Esophagus muscularis mucosa (tissue), 4 donors: ENCODE measurements around the gene PREX1. TPM values are rescaled to one million over a fixed set of nuclear protein-coding genes. Genes with fewer than 3 reads are reported as not detected.

ENCODE experiments used
- DNase-seq: peaks from one replicate; pipeline ENCODE4 v3.0.0-alpha.2; 2017; ENCODE audit errors: extremely low spot score
- H3K27ac ChIP-seq, 4 donors: fragments of 200-600 bp; sonication (generic); replicated peaks in 1 of 4; 1 replicate in 3 of 4; 2 replicates in 1 of 4; pipeline ENCODE4 v1.5.1; 2016 to 2019; ENCODE audit warnings: mild to moderate bottlenecking in 1 of 4
- H3K27me3 ChIP-seq, 4 donors: fragments of 200-600 bp; sonication (generic); one replicate each; pipeline versions ENCODE4 v1.5.1 to v1.6.0; 2016 to 2019
- H3K36me3 ChIP-seq, 4 donors: fragments of 200-600 bp; sonication (generic); one replicate each; pipeline ENCODE4 v1.5.1; 2016 to 2019
- H3K4me1 ChIP-seq, 4 donors: fragments of 200-600 bp; sonication (generic); one replicate each; pipeline ENCODE4 v1.5.1; 2016 to 2019
- H3K4me3 ChIP-seq, 4 donors: fragments of 200-600 bp; sonication (generic); 1 replicate in 2 of 4; 2 replicates in 2 of 4; pipeline ENCODE4 v1.5.1; 2016 to 2019; ENCODE audit warnings: mild to moderate bottlenecking in 4 of 4, moderate library complexity in 1 of 4
- H3K9me3 ChIP-seq, 4 donors: fragments of 200-600 bp; sonication (generic); 1 replicate in 3 of 4; 2 replicates in 1 of 4; pipeline ENCODE4 v1.5.1; 2016 to 2019
- EP300 ChIP-seq: sonication (generic); formaldehyde crosslinking; IDR thresholded peaks from one replicate; pipeline ENCODE4 v1.6.1; 2017; ENCODE audit warnings: antibody characterized with exemption
- POLR2A ChIP-seq: fragments of 450-650 bp; IDR thresholded peaks from one replicate; pipeline ENCODE4 v1.6.1; 2017; ENCODE audit warnings: antibody characterized with exemption, moderate library complexity, mild to moderate bottlenecking, low read depth
- POLR2AphosphoS5 ChIP-seq, 2 donors: sonication (generic); formaldehyde crosslinking; IDR thresholded peaks; one replicate each; pipeline ENCODE4 v1.6.1; 2017; ENCODE audit warnings: antibody characterized with exemption in 2 of 2
- WGBS: methylation state at CpG from one replicate; pipeline ENCODE4 v1.1.5; 2018; 5-methylcytosine and 5-hydroxymethylcytosine counted together
- intact Hi-C: fragments of 100-400 bp; cut with DNase I; formaldehyde crosslinking; loops from one replicate; pipeline ENCODE4 v1.15.1; 2023
- total RNA-seq, 4 donors: library from RNA; depleted of rRNA; stranded (reverse); fragments of >200 nt; gene quantifications; one replicate each; pipeline versions ENCODE4 v1.1.0 to v1.2.1, GENCODE V29; 2016
- TF ChIP-seq, protein P1 (sequence below), 3 experiments: fragments of 200-600 bp in 2 of 3; fragments of 450-650 bp in 1 of 3; sonication (generic) in 2 of 3; IDR thresholded peaks; one replicate each; pipeline ENCODE4 v1.5.1; 2017 to 2019; ENCODE audit warnings: antibody characterized with exemption in 3 of 3, mild to moderate bottlenecking in 2 of 3, moderate library complexity in 1 of 3

Gene PREX1
- total RNA-seq, 4 donors from 2014 or later = 20.8 to 37.1 (median 24.3) TPM

DNA sequence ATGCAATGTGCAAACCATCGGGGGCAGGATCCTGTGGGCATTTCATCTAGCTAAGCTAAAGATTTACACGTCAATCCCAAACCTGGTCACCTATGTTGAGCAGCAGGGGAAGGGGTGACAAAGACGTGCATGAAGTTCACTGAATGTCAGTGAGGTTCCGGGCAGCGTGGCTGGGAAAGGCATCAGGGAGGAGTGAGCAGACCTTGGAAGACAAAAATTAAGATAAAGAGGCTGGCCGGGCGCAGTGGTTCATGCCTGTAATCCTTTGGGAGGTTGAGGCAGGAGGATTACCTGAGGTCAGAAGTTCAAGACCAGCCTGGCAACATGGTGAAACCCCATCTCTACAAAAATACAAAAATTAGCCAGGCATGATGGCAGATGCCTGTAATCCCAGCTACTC, 126.1 kb downstream of the PREX1 start:
- Histone ChIP-seq H3K4me3 (no peak overlapping the region), H3K9me3 (no peaks in the 10 kb centered on the region), H3K27ac (no peak overlapping the region), H3K4me1 (peaks cover 21 to 44% (median 38%) of the 10 kb centered on the region in 4 donors), H3K27me3 (no peaks in the 10 kb centered on the region), H3K36me3 (peaks cover 0 to 34% (median 4%) of the 10 kb centered on the region in 4 donors)
- 92% methylated on average over 7 of the region's 7 CpGs for whole genome bisulfite sequencing
- TF ChIP-seq POLR2A (no peak), EP300 (no peak), POLR2AphosphoS5 (IDR thresholded peaks at IDR 0.05) (no peak)
- TF ChIP-seq, protein P1, sequence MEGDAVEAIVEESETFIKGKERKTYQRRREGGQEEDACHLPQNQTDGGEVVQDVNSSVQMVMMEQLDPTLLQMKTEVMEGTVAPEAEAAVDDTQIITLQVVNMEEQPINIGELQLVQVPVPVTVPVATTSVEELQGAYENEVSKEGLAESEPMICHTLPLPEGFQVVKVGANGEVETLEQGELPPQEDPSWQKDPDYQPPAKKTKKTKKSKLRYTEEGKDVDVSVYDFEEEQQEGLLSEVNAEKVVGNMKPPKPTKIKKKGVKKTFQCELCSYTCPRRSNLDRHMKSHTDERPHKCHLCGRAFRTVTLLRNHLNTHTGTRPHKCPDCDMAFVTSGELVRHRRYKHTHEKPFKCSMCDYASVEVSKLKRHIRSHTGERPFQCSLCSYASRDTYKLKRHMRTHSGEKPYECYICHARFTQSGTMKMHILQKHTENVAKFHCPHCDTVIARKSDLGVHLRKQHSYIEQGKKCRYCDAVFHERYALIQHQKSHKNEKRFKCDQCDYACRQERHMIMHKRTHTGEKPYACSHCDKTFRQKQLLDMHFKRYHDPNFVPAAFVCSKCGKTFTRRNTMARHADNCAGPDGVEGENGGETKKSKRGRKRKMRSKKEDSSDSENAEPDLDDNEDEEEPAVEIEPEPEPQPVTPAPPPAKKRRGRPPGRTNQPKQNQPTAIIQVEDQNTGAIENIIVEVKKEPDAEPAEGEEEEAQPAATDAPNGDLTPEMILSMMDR (IDR thresholded peaks at IDR 0.05) = no peak
- no peak for DNase-seq
- intact Hi-C loops = no loop called here

GRCh38 chr20:48698507-48699267, 129.1 kb downstream of the PREX1 start:
- WGBS = 90% methylated on average over 12 of the region's 13 CpGs
- Histone ChIP-seq H3K27me3 (no peaks in the 10 kb centered on the region), H3K4me3 (no peak overlapping the region), H3K27ac (peak overlapping the region in 2 of 4 donors; percentile 29 to 58), H3K9me3 (no peaks in the 10 kb centered on the region), H3K4me1 (peaks cover 20 to 24% (median 23%) of the 10 kb centered on the region in 4 donors), H3K36me3 (peaks cover 0 to 32% (median 3%) of the 10 kb centered on the region in 4 donors)
- TF ChIP-seq, protein P1 (IDR thresholded peaks at IDR 0.05) = no peak
- TF ChIP-seq EP300 (no peak), POLR2A (no peak), POLR2AphosphoS5 (IDR thresholded peaks at IDR 0.05) (no peak)
- DNase-seq = no peak
- intact Hi-C loops = no loop called here

- peak; percentile 21 to 30 for TF ChIP-seq POLR2AphosphoS5 (IDR thresholded peaks at IDR 0.05)
- TF ChIP-seq POLR2A = no peak
- TF ChIP-seq, protein P1 (IDR thresholded peaks at IDR 0.05) = no peak
- TF ChIP-seq EP300 = no peak
- 55% methylated on average over 8 of the region's 8 CpGs for WGBS
- Histone ChIP-seq H3K4me3 (no peak overlapping the region), H3K4me1 (peaks cover 13 to 18% (median 16%) of the 10 kb centered on the region in 4 donors), H3K9me3 (no peaks in the 10 kb centered on the region), H3K27me3 (no peaks in the 10 kb centered on the region), H3K27ac (peak overlapping the region in 2 of 4 donors; percentile 29 to 58), H3K36me3 (peaks cover 0 to 32% (median 3%) of the 10 kb centered on the region in 4 donors)
- intact Hi-C loops = no loop called here
- DNase-seq = no peak
Observed at GRCh38 chr20:48697845-48698491, 129.8 kb downstream of the PREX1 start.

DNA sequence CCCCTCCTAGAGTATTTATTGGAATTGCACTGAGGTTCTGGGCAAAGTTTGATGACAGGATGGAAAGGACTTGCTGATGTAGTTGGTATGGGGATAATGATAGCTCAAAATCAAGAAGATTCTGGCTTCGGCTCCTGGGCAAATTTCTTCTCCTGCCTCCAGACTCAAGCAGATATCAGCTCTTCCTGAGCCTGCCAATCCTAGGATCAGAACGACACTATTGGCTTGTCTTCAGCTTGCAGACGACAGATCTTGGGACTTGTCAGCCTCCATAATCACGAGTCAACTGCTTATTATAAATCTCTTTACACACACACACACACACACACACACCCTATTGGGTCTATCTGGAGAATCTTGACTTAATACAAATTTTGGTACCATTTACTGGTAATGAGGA, 131.1 kb downstream of the PREX1 start:
- H3K4me1 ChIP-seq = peaks cover 12 to 20% (median 18%) of the 10 kb centered on the region in 4 donors
- no peaks in the 10 kb centered on the region for H3K27me3 ChIP-seq
- no peak overlapping the region for H3K27ac ChIP-seq
- no peak for TF ChIP-seq EP300
- TF ChIP-seq, protein P1 (IDR thresholded peaks at IDR 0.05) = no peak
- TF ChIP-seq POLR2A = no peak
- TF ChIP-seq POLR2AphosphoS5 (IDR thresholded peaks at IDR 0.05) = no peak
- DNase-seq = no peak
- H3K4me3 ChIP-seq = no peak overlapping the region
- peaks cover 0 to 30% (median 8%) of the 10 kb centered on the region in 4 donors for H3K36me3 ChIP-seq
- 93% methylated on average over 4 of the region's 4 CpGs for WGBS
- no peaks in the 10 kb centered on the region for H3K9me3 ChIP-seq
- intact Hi-C loops = no loop called here
